Measurements from ENCODE around the gene CCDC159. TPM values are rescaled to one million over a fixed set of nuclear protein-coding genes. Genes with fewer than 3 reads are reported as not detected.

CCDC159 gene
- total RNA-seq, 6 experiments from 2014 or later, result 7.7 to 11.8 (median 10.4) TPM

GRCh38 chr19:11363881-11364280, 17.6 kb downstream of the CCDC159 start:
- Mint-ChIP-seq H3K27ac (no peak overlapping the region), H3K36me3 (ENCODE audit: low read depth) (no peaks in the 10 kb centered on the region; the same call in 1 of the 2 replicates), H3K27me3 (ENCODE audit: insufficient read depth) (no peaks in the 10 kb centered on the region; the same call in 1 of the 2 replicates), H3K4me3 (no peak overlapping the region), H3K9me3 (no peaks in the 10 kb centered on the region), H3K4me1 (ENCODE audit: low read depth) (no peaks in the 10 kb centered on the region)
- TF ChIP-seq, protein P1, sequence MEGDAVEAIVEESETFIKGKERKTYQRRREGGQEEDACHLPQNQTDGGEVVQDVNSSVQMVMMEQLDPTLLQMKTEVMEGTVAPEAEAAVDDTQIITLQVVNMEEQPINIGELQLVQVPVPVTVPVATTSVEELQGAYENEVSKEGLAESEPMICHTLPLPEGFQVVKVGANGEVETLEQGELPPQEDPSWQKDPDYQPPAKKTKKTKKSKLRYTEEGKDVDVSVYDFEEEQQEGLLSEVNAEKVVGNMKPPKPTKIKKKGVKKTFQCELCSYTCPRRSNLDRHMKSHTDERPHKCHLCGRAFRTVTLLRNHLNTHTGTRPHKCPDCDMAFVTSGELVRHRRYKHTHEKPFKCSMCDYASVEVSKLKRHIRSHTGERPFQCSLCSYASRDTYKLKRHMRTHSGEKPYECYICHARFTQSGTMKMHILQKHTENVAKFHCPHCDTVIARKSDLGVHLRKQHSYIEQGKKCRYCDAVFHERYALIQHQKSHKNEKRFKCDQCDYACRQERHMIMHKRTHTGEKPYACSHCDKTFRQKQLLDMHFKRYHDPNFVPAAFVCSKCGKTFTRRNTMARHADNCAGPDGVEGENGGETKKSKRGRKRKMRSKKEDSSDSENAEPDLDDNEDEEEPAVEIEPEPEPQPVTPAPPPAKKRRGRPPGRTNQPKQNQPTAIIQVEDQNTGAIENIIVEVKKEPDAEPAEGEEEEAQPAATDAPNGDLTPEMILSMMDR (IDR thresholded peaks at IDR 0.05), result no peak
- no peak for DNase-seq

DNA sequence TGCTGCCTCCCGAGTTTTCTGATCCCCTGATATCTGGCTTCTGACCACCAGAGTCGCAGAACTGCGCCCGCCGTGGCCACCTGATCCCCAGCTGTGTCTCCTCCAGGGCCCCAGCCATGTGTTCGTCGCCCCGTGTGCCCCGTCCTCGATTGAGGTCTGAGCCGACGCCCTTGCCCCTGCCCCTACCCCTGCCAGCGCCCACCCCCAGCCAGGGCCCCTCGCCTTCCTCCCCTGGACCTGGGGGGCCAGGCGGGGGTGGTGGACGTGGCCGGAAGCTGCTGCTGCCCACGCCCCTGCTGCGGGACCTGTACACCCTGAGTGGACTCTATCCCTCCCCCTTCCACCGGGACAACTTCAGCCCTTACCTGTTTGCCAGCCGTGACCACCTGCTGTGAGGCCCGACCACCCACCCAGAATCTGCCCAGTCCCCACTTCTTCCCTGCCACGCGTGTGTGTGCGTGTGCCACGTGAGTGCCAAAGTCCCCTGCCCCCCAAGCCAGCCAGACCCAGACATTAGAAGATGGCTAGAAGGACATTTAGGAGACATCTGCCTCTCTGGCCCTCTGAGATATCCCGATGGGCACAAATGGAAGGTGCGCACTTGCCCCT, 18.1 kb downstream of the CCDC159 start:
- no peak for DNase-seq
- no peaks in the 10 kb centered on the region; the same call in 1 of the 2 replicates for H3K27me3 Mint-ChIP-seq (ENCODE audit: insufficient read depth)
- H3K27ac Mint-ChIP-seq, result no peak overlapping the region
- H3K4me3 Mint-ChIP-seq, result no peak overlapping the region
- no peaks in the 10 kb centered on the region; the same call in 1 of the 2 replicates for H3K36me3 Mint-ChIP-seq (ENCODE audit: low read depth)
- no peaks in the 10 kb centered on the region for H3K9me3 Mint-ChIP-seq
- TF ChIP-seq, protein P1 (IDR thresholded peaks at IDR 0.05), result no peak
- H3K4me1 Mint-ChIP-seq (ENCODE audit: low read depth), result no peaks in the 10 kb centered on the region

- no peak for DNase-seq
- Mint-ChIP-seq H3K36me3 (ENCODE audit: low read depth) (no peaks in the 10 kb centered on the region; the same call in 1 of the 2 replicates), H3K27me3 (ENCODE audit: insufficient read depth) (no peaks in the 10 kb centered on the region; the same call in 1 of the 2 replicates), H3K4me3 (no peak overlapping the region), H3K9me3 (no peaks in the 10 kb centered on the region), H3K27ac (no peak overlapping the region), H3K4me1 (ENCODE audit: low read depth) (no peaks in the 10 kb centered on the region)
- TF ChIP-seq, protein P1 (IDR thresholded peaks at IDR 0.05), result no peak
These were observed 18.6 kb downstream of the CCDC159 start for GRCh38 chr19:11364935-11365334.

- no peak overlapping the region for H3K4me3 Mint-ChIP-seq
- no peaks in the 10 kb centered on the region; the same call in none of the 2 replicates for H3K36me3 Mint-ChIP-seq (ENCODE audit: low read depth)
These were observed 19.3 kb downstream of the CCDC159 start for GRCh38 chr19:11365557-11366117.

GRCh38 chr19:11367528-11367927, 21.2 kb downstream of the CCDC159 start:
- H3K4me3 Mint-ChIP-seq, result no peak overlapping the region
- TF ChIP-seq, protein P1 (IDR thresholded peaks at IDR 0.05), result no peak
- no peak overlapping the region for H3K27ac Mint-ChIP-seq
- no peaks in the 10 kb centered on the region for H3K9me3 Mint-ChIP-seq
- no peaks in the 10 kb centered on the region; the same call in 1 of the 2 replicates for H3K27me3 Mint-ChIP-seq (ENCODE audit: insufficient read depth)
- no peaks in the 10 kb centered on the region; the same call in none of the 2 replicates for H3K36me3 Mint-ChIP-seq (ENCODE audit: low read depth)
- no peaks in the 10 kb centered on the region for H3K4me1 Mint-ChIP-seq (ENCODE audit: low read depth)
- DNase-seq, result no peak

More at GRCh38 chr19:11365557-11366117, 19.3 kb downstream of the CCDC159 start:
- DNase-seq, result no peak
- Mint-ChIP-seq H3K4me1 (ENCODE audit: low read depth) (no peaks in the 10 kb centered on the region), H3K27ac (no peak overlapping the region), H3K27me3 (ENCODE audit: insufficient read depth) (no peaks in the 10 kb centered on the region; the same call in 1 of the 2 replicates), H3K9me3 (no peaks in the 10 kb centered on the region)
- TF ChIP-seq, protein P1 (IDR thresholded peaks at IDR 0.05), result no peak

Data from HFFc6 (cell line).